Measurements from ENCODE around the gene LMOD1.

The LMOD1 gene

DNA sequence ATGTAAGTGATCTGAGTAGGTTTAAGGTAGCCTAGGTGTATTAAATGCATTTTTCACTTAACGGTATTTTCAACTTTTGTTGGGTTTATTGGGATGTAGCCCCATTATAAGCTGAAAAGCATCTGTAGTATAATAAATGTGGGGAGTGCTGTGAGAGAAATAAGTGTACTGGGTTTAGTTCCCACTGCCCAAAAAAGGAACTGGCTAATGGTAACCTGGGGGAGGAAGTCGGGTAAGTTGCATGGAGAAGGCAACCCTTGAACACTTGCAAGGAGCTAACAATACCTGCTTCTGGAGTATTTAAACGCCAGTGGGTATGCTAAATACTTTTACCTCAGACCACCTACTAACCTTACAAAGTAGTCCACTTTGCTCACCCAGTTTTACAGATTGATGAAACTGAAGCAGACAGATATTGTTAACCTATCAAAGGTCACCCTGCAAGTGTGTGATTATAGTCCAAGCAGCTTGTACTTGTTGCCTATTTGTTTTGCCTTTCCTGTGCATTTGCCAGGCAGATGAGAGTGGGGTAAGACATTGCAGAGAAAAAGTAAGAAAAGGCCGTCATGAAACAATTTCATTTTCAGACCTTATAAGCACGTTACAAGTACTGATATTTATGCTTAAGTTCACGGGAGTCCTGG lies 65.3 kb downstream of the LMOD1 start:
- TF ChIP-seq, protein P1, sequence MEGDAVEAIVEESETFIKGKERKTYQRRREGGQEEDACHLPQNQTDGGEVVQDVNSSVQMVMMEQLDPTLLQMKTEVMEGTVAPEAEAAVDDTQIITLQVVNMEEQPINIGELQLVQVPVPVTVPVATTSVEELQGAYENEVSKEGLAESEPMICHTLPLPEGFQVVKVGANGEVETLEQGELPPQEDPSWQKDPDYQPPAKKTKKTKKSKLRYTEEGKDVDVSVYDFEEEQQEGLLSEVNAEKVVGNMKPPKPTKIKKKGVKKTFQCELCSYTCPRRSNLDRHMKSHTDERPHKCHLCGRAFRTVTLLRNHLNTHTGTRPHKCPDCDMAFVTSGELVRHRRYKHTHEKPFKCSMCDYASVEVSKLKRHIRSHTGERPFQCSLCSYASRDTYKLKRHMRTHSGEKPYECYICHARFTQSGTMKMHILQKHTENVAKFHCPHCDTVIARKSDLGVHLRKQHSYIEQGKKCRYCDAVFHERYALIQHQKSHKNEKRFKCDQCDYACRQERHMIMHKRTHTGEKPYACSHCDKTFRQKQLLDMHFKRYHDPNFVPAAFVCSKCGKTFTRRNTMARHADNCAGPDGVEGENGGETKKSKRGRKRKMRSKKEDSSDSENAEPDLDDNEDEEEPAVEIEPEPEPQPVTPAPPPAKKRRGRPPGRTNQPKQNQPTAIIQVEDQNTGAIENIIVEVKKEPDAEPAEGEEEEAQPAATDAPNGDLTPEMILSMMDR (IDR thresholded peaks at IDR 0.05; ENCODE audit: low read depth, low read length) = no peak
- DNase-seq (ENCODE audit: low read depth in 2 of 2) = no peak
- H3K4me3 ChIP-seq (replicated peaks in 1 of 2; ENCODE audit: low read depth in 2 of 2, low read length in 2 of 2) = no peak overlapping the region

- peak; percentile 66 to 71 for DNase-seq (ENCODE audit: low read depth in 2 of 2)
- TF ChIP-seq, protein P1 (IDR thresholded peaks at IDR 0.05; ENCODE audit: low read depth, low read length) = peak; percentile 66
- no peak overlapping the region for H3K4me3 ChIP-seq (replicated peaks in 1 of 2; ENCODE audit: low read depth in 2 of 2, low read length in 2 of 2)
Measured at GRCh38 chr1:201877877-201878401, 68.4 kb downstream of the LMOD1 start.

GRCh38 chr1:201876148-201876818 lies 70.1 kb downstream of the LMOD1 start:
- TF ChIP-seq, protein P1 (IDR thresholded peaks at IDR 0.05; ENCODE audit: low read depth, low read length) = peak; percentile 56
- no peak overlapping the region for H3K4me3 ChIP-seq (replicated peaks in 1 of 2; ENCODE audit: low read depth in 2 of 2, low read length in 2 of 2)
- DNase-seq (ENCODE audit: low read depth in 2 of 2) = peak; percentile 27 to 43

GRCh38 chr1:201874672-201875071 lies 71.7 kb downstream of the LMOD1 start:
- TF ChIP-seq, protein P1 (IDR thresholded peaks at IDR 0.05; ENCODE audit: low read depth, low read length) = no peak
- DNase-seq (ENCODE audit: low read depth in 2 of 2) = no peak
- no peak overlapping the region for H3K4me3 ChIP-seq (replicated peaks in 1 of 2; ENCODE audit: low read depth in 2 of 2, low read length in 2 of 2)

DNA sequence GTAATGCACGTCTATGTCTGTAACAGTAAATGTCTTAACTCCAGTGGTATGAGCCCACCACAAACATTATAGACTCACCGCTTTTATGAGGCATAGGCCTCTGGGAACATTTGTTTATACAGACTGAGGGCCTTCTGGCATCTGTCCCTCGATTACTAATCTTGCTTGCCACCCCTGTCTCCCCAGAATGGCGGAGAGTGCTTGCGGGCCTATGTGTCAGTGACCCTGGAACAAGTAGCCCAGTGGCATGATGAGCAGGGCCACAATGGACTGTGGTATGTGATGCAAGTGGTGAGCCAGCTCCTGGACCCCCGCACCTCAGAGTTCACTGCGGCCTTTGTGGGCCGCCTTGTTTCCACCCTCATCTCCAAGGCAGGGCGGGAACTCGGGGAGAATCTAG lies 76.0 kb downstream of the LMOD1 start:
- H3K4me3 ChIP-seq (replicated peaks in 1 of 2; ENCODE audit: low read depth in 2 of 2, low read length in 2 of 2) = no peak overlapping the region
- TF ChIP-seq, protein P1 (IDR thresholded peaks at IDR 0.05; ENCODE audit: low read depth, low read length) = no peak
- DNase-seq (ENCODE audit: low read depth in 2 of 2) = peak in 1 of 2 donors; percentile 46

DNA sequence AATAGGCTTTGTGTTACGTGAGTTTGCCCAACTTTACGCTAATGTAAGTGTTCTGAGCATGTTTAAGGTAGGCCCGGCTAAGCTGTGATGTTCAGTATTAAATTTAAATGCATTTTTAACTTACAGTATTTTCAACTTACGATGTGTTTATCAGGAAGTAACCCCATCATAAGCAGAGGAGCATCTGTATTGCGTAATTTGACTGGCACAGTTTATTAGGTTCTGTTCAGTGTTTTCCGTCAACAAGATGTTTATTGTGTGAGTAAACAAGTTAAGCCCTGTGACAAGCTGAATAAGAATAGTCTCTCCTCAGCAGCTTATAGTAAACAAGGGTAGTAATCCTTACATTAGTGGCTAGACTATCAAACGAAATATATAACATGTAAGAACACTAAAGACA lies 84.9 kb downstream of the LMOD1 start:
- H3K4me3 ChIP-seq (replicated peaks in 1 of 2; ENCODE audit: low read depth in 2 of 2, low read length in 2 of 2) = no peak overlapping the region
- no peak for DNase-seq (ENCODE audit: low read depth in 2 of 2)
- TF ChIP-seq, protein P1 (IDR thresholded peaks at IDR 0.05; ENCODE audit: low read depth, low read length) = no peak
